ENCODE results near the gene AIF1. TPM values are rescaled to one million over a fixed set of nuclear protein-coding genes. Genes with fewer than 3 reads are reported as not detected.

The AIF1 gene
- total RNA-seq, 1 experiment from 2014 or later, result not detected

GRCh38 chr6:31632279-31632946 is 17.4 kb downstream of the AIF1 start:
- H3K27ac Mint-ChIP-seq (ENCODE audit: low read depth, unreplicated experiment), result no peak overlapping the region
- no peak overlapping the region for H3K4me3 Mint-ChIP-seq (ENCODE audit: unreplicated experiment)
- ChIA-PET POLR2A (interaction anchor here (1.1 to 3.0 kb wide), 2 partner anchors 10 to 20 kb away, joined by 7 to 10 read pairs; partner anchors contain the start of gene BAG6), CTCF (interaction anchor here (0.6 kb wide), 1 partner anchor 34 kb away, joined by 3 read pairs; no protein-coding TSS in a partner anchor)
- BruUV-seq (replicated peaks), result no TSS peak
- peaks cover 99% of the 10 kb centered on the region for H3K36me3 Mint-ChIP-seq (ENCODE audit: insufficient read depth, unreplicated experiment)
- no peaks in the 10 kb centered on the region for H3K27me3 Mint-ChIP-seq (ENCODE audit: insufficient read depth, unreplicated experiment)
- intact Hi-C loops (cut with micrococcal nuclease), result no loop called here
- no peaks in the 10 kb centered on the region for H3K9me3 Mint-ChIP-seq (ENCODE audit: unreplicated experiment)
- TF ChIP-seq CTCF (IDR thresholded peaks at IDR 0.05; ENCODE audit: unreplicated experiment), result no peak
- no peak for DNase-seq (ENCODE audit: unreplicated experiment)
- no peaks in the 10 kb centered on the region for H3K4me1 Mint-ChIP-seq (ENCODE audit: insufficient read depth, unreplicated experiment)

- ChIA-PET POLR2A (interaction anchor here (1.0 to 3.0 kb wide), 3 partner anchors 11 to 20 kb away, joined by 3 to 10 read pairs (median 7); partner anchors contain the start of gene BAG6), CTCF (interaction anchor here (0.6 to 1.0 kb wide), 3 partner anchors 35 to 66 kb away, joined by 3 read pairs; no protein-coding TSS in a partner anchor)
- TF ChIP-seq CTCF (IDR thresholded peaks at IDR 0.05; ENCODE audit: unreplicated experiment), result no peak
- Mint-ChIP-seq H3K9me3 (ENCODE audit: unreplicated experiment) (no peaks in the 10 kb centered on the region), H3K4me1 (ENCODE audit: insufficient read depth, unreplicated experiment) (no peaks in the 10 kb centered on the region), H3K27ac (ENCODE audit: low read depth, unreplicated experiment) (no peak overlapping the region), H3K36me3 (ENCODE audit: insufficient read depth, unreplicated experiment) (peaks cover 97% of the 10 kb centered on the region), H3K4me3 (ENCODE audit: unreplicated experiment) (no peak overlapping the region), H3K27me3 (ENCODE audit: insufficient read depth, unreplicated experiment) (no peaks in the 10 kb centered on the region)
- intact Hi-C loops (cut with micrococcal nuclease), result no loop called here
- no peak for DNase-seq (ENCODE audit: unreplicated experiment)
- BruUV-seq (replicated peaks), result no TSS peak
These were observed 18.4 kb downstream of the AIF1 start for GRCh38 chr6:31633447-31633846.

- Mint-ChIP-seq H3K4me3 (ENCODE audit: unreplicated experiment) (no peak overlapping the region), H3K27me3 (ENCODE audit: insufficient read depth, unreplicated experiment) (no peaks in the 10 kb centered on the region), H3K36me3 (ENCODE audit: insufficient read depth, unreplicated experiment) (peaks cover 93% of the 10 kb centered on the region), H3K27ac (ENCODE audit: low read depth, unreplicated experiment) (no peak overlapping the region), H3K4me1 (ENCODE audit: insufficient read depth, unreplicated experiment) (no peaks in the 10 kb centered on the region), H3K9me3 (ENCODE audit: unreplicated experiment) (no peaks in the 10 kb centered on the region)
- CTCF ChIA-PET, result interaction anchor here (0.7 to 1.0 kb wide), 2 partner anchors 49 to 66 kb away, joined by 3 read pairs; no protein-coding TSS in a partner anchor
- no peak for DNase-seq (ENCODE audit: unreplicated experiment)
- POLR2A ChIA-PET, result interaction anchor here (1.0 to 3.0 kb wide), 2 partner anchors 12 to 19 kb away, joined by 3 to 10 read pairs; no protein-coding TSS in a partner anchor
- intact Hi-C loops (cut with micrococcal nuclease), result no loop called here
- no peak for TF ChIP-seq CTCF (IDR thresholded peaks at IDR 0.05; ENCODE audit: unreplicated experiment)
- BruUV-seq (replicated peaks), result no TSS peak
These were observed 19.1 kb downstream of the AIF1 start for GRCh38 chr6:31634131-31634530.

- TF ChIP-seq CTCF (IDR thresholded peaks at IDR 0.05; ENCODE audit: unreplicated experiment), result no peak
- intact Hi-C loops (cut with micrococcal nuclease), result no loop called here
- no peak overlapping the region for H3K4me3 Mint-ChIP-seq (ENCODE audit: unreplicated experiment)
- POLR2A ChIA-PET, result interaction anchor here (0.8 to 3.0 kb wide), 2 partner anchors 13 to 26 kb away, joined by 3 to 10 read pairs; partner anchors contain the start of gene C6orf47
- CTCF ChIA-PET, result interaction anchor here (1.0 kb wide), 1 partner anchor 8 kb away, joined by 3 read pairs; no protein-coding TSS in a partner anchor
- no peak for DNase-seq (ENCODE audit: unreplicated experiment)
- no peaks in the 10 kb centered on the region for H3K27me3 Mint-ChIP-seq (ENCODE audit: insufficient read depth, unreplicated experiment)
- H3K36me3 Mint-ChIP-seq (ENCODE audit: insufficient read depth, unreplicated experiment), result peaks cover 83% of the 10 kb centered on the region
- H3K27ac Mint-ChIP-seq (ENCODE audit: low read depth, unreplicated experiment), result no peak overlapping the region
- no peaks in the 10 kb centered on the region for H3K4me1 Mint-ChIP-seq (ENCODE audit: insufficient read depth, unreplicated experiment)
- no TSS peak for BruUV-seq (replicated peaks)
- H3K9me3 Mint-ChIP-seq (ENCODE audit: unreplicated experiment), result no peaks in the 10 kb centered on the region
These were observed 20.0 kb downstream of the AIF1 start for GRCh38 chr6:31634969-31635575.
